Ecto neural progenitor cell (in vitro differentiated cells): ENCODE measurements around the gene TSR1.

Experiments
- DNase-seq: peaks from one replicate; pipeline ENCODE4 v3.0.0-alpha.2; 2018; ENCODE audit warnings: low spot score

TSR1 gene

GRCh38 chr17:2279707-2280106 lies 56.5 kb downstream of the TSR1 start:
- no peak for DNase-seq

- DNase-seq: no peak
These were observed 58.7 kb downstream of the TSR1 start for GRCh38 chr17:2277429-2278170.

- no peak for DNase-seq
These were observed 60.5 kb downstream of the TSR1 start for GRCh38 chr17:2275722-2276121.

GRCh38 chr17:2274414-2274813 lies 61.8 kb downstream of the TSR1 start:
- no peak for DNase-seq
